Hematopoietic multipotent progenitor cell treated with erythropoietin and hydrocortisone succinate and interleukin-3 and kit ligand, for 6 days (in vitro differentiated cells): ENCODE data around the gene EDDM13.
"Not testable (repeated sequence)": the region's sequence is repeated elsewhere in the genome, so short reads cannot be mapped to it uniquely, and the experiment has no call there.

ENCODE experiments used
- DNase-seq: peaks from one replicate; pipeline ENCODE4 v3.0.0-alpha.2; 2015

The EDDM13 gene

GRCh38 chr19:56295531-56296455 is 23.2 kb downstream of the EDDM13 start:
- no peak for DNase-seq

DNA sequence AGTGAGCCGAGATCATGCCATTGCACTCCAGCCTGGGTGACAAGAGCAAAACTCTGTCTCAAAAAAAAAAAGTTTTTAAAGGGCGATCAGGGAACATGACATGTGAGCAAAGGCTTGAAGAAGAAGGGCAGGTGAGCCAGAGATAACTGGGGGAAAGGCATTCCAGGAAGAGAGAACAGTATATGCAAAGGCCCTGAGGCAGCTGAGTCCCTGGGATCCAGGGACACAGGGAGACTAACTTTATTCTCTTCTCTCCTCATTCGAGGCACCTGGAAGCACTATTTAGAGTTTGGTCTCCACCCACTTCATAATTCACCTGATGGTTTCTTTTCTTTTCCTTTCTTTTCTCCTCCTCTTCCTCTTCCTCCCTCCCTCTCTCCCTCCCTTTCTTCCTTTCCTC is 24.5 kb downstream of the EDDM13 start:
- DNase-seq = no peak

DNA sequence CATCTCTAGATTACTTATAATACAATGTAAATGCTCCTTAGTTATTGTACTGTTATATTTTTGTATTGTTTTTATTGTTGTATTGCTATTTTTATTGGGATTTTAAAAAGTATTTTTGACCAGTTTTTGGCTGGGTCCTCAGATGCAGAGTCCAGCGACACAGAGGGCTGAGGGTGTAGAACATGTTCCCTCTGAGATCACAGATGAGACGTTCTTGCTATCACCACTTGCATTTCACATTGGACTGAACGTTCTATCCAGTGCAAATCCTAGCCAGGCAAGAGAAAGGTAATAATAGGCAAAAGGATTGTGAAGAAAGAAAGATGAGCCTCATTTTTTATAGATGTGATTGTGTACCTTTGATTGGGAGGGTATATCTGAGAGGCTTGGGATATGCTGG is 27.1 kb downstream of the EDDM13 start:
- no peak for DNase-seq

GRCh38 chr19:56301155-56301554 is 28.6 kb downstream of the EDDM13 start:
- peak; percentile 62 for DNase-seq

- DNase-seq = no peak
These were observed 29.5 kb downstream of the EDDM13 start for GRCh38 chr19:56301886-56302620.

GRCh38 chr19:56304243-56304642 is 31.7 kb downstream of the EDDM13 start:
- no peak for DNase-seq

DNA sequence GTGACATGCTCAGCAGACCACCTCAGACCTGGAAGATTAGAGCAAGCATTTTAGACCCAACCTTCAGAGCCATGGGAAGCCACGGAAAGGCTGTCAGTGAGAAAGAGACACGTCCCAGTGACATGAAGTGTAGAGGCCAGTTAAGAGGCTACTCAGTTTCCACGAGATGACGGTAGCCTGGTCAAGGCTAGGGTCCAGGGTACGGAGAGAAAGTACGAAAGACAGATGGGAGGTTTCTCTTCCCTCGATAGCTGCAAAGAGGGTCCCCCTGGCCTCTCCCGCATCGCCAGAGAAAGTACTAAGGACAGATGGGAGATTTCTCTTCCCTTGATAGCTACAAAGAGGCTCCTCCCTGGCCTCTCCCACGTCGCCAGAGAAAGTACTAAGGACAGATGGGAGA is 33.5 kb downstream of the EDDM13 start:
- no peak for DNase-seq

DNA sequence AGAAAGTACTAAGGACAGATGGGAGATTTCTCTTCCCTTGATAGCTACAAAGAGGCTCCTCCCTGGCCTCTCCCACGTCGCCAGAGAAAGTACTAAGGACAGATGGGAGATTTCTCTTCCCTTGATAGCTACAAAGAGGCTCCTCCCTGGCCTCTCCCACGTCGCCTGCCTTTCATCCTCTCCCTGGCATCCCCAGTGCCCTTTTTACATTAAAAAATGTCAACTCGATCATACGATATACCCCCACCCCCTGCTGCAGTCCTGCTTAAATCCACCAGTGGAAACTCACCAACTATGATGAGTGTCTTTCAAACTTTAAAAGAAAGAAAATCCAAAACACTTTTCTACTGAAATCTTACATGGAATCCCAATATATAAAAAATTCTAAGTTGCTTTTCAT is 34.5 kb downstream of the EDDM13 start:
- not testable (repeated sequence) for DNase-seq

DNA sequence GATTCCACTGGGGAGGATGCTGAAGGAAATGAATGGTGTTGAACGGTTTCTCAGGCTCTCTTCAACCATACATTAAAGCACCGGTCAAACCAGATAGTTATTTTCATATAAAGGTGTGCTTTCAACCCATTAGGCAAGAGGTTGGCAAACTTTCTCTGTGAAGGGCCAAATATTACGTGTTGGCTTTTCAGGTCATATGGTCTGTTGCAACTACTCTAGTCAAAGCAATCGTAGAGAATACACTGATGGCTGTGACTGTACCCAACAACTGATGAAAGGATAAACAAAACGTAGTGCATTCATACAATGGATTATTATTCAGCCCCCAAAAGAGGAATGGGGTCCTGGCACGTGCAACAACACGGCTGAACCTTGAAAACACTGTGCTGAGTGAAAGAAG is 36.2 kb downstream of the EDDM13 start:
- DNase-seq = no peak

DNA sequence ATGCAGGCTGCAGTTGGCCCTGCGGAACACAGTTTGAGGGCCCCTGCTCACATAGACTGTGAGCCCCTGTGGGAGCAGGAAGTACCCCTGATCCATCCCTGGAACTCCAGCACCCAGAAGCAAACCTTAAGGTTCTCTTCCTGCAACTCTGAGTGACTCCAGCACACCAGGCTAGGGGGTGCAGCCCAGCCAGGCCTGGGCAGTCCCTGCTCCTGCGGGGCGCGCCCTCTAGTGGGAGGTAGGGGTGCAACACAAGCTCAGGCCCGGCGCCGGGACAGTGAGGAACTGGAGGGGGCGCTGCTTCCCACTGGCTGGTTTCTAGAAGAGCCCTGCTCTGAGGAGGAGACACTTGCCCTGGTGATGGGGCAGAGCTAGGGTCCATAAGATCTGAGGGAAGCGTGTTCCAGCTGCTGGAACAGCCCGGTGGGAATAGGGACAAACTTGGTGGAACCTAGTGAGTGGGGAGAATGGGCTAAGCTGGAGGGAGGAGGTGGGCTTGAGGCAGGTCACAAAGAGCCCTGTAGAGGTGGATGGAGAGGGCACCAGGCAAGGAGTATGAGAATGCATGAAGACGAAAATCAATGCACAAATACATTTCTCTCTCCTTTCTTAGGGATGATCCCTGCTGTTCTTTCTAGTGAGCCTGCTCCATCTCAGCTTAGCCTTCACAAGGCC is 37.1 kb downstream of the EDDM13 start:
- DNase-seq = peak; percentile 83

DNA sequence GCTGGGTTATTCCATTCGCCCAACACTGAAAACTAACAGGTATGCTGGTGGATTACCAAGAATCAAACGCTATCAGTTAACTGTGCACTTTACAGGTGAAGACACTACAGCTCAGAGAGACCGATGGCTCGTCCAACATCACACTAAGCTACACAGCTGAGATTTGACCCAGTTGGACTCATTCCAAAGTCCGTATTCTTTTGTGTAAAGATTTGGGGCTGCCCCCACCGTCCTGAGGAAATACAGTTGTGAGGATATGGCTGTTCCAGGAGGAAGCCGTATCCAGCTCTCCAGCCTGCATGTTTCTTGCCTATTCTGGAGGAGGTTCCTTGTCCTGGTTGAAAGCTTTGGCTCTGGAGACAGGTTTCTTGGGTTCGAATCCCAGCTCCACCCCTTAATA is 37.9 kb downstream of the EDDM13 start:
- DNase-seq = no peak

GRCh38 chr19:56312342-56312741 is 39.8 kb downstream of the EDDM13 start:
- peak; percentile 27 for DNase-seq

DNA sequence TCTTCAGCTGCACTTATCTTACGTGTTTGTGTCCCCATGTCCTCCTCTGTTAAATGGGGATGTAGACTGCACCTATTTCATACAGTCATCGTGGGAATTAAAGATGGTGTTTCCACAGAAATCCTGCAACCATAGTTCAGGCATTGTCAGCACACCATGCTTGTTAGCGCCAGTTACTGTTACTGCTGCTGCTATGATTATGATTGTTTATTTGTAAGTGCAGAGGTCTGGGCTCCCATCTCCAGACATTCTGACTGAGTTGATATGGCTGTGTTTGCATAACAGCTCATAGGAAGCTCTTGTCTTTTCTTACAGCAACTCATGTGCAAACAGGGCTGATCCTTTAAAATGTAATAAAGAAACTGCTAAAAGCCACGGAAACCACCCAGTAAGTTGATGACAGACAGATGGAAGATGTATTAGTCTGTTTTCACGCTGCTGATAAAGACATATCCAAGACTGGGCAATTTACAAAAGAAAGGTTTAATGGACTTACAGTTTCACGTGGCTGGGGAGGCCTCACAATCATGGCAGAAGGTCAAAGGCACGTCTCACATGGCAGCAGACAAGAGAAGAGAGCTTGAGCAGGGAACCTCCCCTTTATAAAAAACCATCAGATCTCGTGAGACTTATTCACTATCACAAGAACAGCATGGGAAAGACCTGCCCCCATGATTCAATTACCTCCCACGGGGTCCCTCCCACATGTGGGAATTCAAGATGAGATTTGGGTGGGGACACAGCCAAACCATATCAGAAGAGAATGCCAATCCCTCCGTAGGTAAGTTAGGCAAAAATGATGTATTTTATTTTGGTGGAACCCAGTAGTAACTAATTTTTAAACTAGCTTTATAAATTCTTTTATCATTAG is 40.5 kb downstream of the EDDM13 start:
- DNase-seq = peak; percentile 23

GRCh38 chr19:56314018-56314380 is 41.5 kb downstream of the EDDM13 start:
- peak; percentile 55 for DNase-seq

- DNase-seq = peak; percentile 97
These were observed 42.0 kb downstream of the EDDM13 start, which contains the start of gene ZSCAN5A for GRCh38 chr19:56314381-56315076. Gene ZSCAN5A, minus strand, starts transcription at chr19:56314839. Its CDS starts 89,793 bp downstream, at chr19:56225046.

DNA sequence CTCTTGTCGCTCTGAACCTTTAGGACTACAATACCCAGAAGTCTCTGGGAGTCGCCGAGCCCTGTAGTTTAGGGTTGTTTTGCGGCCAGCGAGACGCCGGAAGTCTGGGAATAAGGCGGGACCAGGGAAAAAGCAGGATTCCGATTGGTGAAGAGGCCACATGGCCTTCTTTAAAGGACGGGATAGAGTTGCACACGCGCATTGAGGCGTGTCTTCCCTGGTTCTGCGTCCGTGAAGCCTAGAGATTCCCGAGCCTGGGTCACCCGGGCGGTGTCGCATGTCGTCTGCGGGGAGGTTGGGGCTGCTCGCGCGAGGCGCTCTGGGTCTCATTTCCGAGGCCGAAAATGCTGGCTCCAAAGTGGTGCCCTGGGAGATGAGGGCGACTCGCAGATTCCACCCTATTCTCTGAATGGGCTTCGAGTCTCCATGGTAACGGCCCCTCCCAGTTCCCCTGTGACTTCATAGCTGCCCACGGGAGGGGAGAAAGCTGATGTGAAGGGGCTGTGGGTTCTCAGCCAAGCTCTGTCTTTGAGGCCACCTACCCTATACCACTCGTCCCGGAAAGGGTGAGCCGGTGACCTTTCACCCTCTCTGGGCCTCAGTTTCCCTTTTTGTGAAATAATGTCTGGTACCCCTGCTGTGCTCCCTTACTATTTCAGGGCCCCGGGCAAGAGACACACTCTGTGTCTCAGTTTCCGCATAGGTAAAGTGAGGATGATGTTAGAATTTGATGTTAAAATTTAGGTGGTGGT is 42.7 kb downstream of the EDDM13 start:
- DNase-seq = peak; percentile 99

- DNase-seq = no peak
These were observed 44.2 kb downstream of the EDDM13 start for GRCh38 chr19:56316728-56317127.

DNA sequence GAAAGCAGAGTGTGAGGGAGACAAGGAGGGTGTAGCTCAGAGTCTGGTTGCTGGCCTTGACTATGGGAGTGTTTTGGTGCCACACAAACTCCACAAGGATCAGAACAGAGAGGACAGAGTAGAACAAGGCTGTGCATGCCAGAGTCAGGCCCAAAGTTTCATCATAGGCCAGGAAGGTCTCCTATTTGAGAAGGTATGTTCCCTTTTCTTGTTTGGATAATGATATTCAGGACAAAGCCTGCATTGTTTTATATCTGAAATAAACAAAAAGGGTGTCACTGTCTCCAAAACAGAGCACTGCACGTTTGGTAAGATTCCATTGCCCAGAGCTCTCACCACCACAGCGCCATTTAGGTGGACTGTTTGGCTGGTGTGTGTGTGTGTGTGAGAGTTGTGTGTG is 45.2 kb downstream of the EDDM13 start:
- DNase-seq = no peak

- DNase-seq = peak; percentile 47
These were observed 47.4 kb downstream of the EDDM13 start for GRCh38 chr19:56319991-56320390.

DNA sequence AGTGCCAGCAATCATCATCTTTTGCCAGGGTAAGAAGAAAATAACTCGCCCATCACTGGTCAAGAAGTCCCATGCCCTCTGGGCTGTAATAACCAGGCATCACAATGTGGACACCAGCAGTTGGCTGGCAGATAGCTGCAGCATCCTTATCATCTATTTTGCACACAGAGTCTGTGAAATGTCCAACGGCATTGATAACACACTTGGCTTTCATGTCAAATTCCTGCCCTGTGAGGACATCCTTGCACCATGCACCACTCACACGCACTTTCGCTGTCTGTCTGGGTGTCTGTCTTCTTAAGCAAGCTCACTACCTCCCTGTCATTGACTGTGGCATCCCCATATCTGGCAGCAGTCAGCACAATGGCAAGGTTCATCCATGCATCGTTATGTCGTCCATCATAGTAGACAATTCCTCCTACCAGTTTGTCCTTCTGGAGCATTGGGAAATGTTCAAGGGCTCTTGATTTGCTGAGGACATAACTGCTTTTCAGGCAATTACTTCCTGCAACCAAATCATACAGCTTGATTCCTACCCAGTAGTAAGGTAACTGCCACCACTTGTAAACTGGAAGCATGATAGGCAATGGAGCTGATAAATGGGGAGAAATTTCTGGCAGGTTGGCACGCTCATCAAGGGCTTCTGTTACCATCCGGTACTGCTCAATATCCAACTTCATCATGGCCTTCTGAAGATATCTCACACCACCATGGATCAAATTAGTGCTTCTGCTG is 48.9 kb downstream of the EDDM13 start:
- DNase-seq = peak; percentile 90
